Transverse colon (tissue), 4 donors: ENCODE data around the gene PRF1. TPM values are rescaled to one million over a fixed set of nuclear protein-coding genes. Genes with fewer than 3 reads are reported as not detected.

ENCODE experiments used
- DNase-seq: peaks from one replicate; pipeline ENCODE4 v3.0.0-alpha.2; 2019
- H3K27ac ChIP-seq, 4 donors: fragments of 200-600 bp; sonication (generic); 2 replicates each; pipeline ENCODE4 v1.5.1; 2016 to 2018; ENCODE audit warnings: inconsistent platforms in 4 of 4
- H3K27me3 ChIP-seq: fragments of 200-600 bp; sonication (generic); 2 replicates; pipeline ENCODE4 v1.5.1; 2017; ENCODE audit warnings: inconsistent platforms
- H3K36me3 ChIP-seq, 4 donors: fragments of 200-600 bp; sonication (generic); 2 replicates each; pipeline ENCODE4 v1.5.1; 2017 to 2019; ENCODE audit warnings: inconsistent platforms in 4 of 4
- H3K4me1 ChIP-seq, 4 donors: fragments of 200-600 bp; sonication (generic); 2 replicates each; pipeline ENCODE4 v1.5.1; 2017 to 2020; ENCODE audit warnings: inconsistent platforms in 4 of 4
- H3K4me3 ChIP-seq, 4 donors: fragments of 200-600 bp; sonication (generic); 1 replicate in 1 of 4; 2 replicates in 3 of 4; pipeline versions ENCODE4 v1.5.1 to v1.6.1; 2017 to 2019; ENCODE audit warnings: inconsistent platforms in 4 of 4
- H3K9me3 ChIP-seq, 2 donors: fragments of 200-600 bp; sonication (generic); 2 replicates each; pipeline ENCODE4 v1.5.1; 2017 to 2019; ENCODE audit warnings: inconsistent platforms in 2 of 2
- EP300 ChIP-seq: sonication (generic); formaldehyde crosslinking; IDR thresholded peaks from one replicate; pipeline ENCODE4 v1.6.1; 2017; ENCODE audit warnings: antibody characterized with exemption, low read depth
- POLR2A ChIP-seq: fragments of 450-650 bp; IDR thresholded peaks from one replicate; pipeline ENCODE4 v1.6.1; 2016; ENCODE audit warnings: antibody characterized with exemption, mild to moderate bottlenecking, moderate library complexity
- POLR2AphosphoS5 ChIP-seq, 3 donors: sonication (generic); formaldehyde crosslinking; IDR thresholded peaks; one replicate each; pipeline ENCODE4 v1.6.1; 2016; ENCODE audit warnings: antibody characterized with exemption in 3 of 3
- WGBS, 2 donors: methylation state at CpG; one replicate each; pipeline ENCODE4 v1.1.5; 2018; ENCODE audit warnings: low coverage in 1 of 2; 5-methylcytosine and 5-hydroxymethylcytosine counted together
- in situ Hi-C, 4 donors: fragments of 200-750 bp; cut with MboI; loops; one replicate each; pipeline versions ENCODE4 v1.15.0 to v1.15.1; 2017; ENCODE audit warnings: low sequenced_read_pairs in 3 of 4, low pct_ligation_motif_present in 1 of 4, low pct_unique_long_range_greater_than_20kb in 1 of 4
- intact Hi-C: fragments of 100-400 bp; cut with DNase I; formaldehyde crosslinking; loops from one replicate; pipeline ENCODE4 v1.15.1; 2023; ENCODE audit warnings: low total_unique reads
- total RNA-seq, 4 donors: library from RNA; depleted of rRNA; stranded (reverse); fragments of >200 nt; gene quantifications; one replicate each; pipeline ENCODE4 v1.1.0, GENCODE V29; 2016
- TF ChIP-seq, protein P1 (sequence below), 5 experiments: fragments of 200-600 bp in 3 of 5; fragments of 450-650 bp in 2 of 5; sonication (generic) in 3 of 5; IDR thresholded peaks; 1 replicate in 2 of 5; 2 replicates in 3 of 5; pipeline ENCODE4 v1.5.1; 2016 to 2017; ENCODE audit warnings: antibody characterized with exemption in 5 of 5, inconsistent platforms in 3 of 5, mild to moderate bottlenecking in 2 of 5, moderate library complexity in 1 of 5

The PRF1 gene
- total RNA-seq, 4 donors from 2014 or later, result 0.80 to 12.7 (median 6.0) TPM

DNA sequence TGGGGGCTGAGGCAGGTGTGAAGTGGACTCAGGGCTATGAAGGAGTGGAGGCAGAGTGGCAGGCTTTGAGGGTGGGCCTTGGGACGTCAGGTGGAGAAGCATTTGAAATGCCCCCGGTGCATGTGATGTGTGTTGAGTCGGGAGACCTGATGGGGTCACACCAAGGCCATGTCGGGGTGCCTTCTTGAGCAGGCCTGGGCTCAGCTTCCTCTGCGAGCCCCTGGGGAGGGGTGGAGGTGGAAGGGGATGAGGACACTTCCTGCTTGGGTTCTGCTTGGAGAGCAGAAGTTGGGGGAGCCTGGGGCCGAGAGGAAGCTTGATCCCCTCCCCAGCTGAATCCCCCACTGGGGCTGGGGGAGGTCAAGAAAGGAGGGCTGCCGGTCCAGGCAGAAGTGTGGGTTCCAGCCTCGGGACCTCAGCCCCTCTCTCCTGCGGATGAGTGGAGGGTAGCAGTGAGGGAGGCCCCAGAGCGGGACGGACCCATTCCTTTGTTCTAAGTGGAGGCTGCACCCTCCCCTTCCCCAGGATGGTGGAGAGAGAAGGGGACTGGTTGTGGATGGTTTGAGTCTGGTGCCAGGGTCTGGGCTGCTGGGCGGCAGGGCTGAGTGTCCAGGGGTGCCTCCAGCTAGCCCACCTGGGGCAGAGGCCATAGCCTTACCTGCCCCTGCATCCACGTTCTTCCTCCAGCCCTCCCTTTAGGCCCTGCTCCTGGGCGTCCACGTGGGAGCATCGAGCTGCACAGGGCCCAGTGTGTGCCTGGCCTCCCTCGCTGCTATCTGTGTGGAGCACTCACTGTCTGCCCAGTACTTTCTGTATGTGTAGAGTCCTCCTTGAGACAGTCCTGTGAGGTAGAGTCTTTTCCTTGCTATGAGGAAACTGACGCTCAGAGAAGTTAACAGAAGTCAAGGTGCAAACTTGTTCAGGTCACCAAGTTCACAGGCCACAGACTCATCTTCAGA is 36.7 kb downstream of the PRF1 start:
- no peak for DNase-seq
- H3K4me1 ChIP-seq, result peaks cover 0 to 2% (median 0%) of the 10 kb centered on the region in 4 donors
- intact Hi-C loops, result no loop called here
- 83 to 90% methylated on average over 2 to 18 of the region's 18 CpGs for WGBS, 2 donors
- no peak for TF ChIP-seq POLR2A
- TF ChIP-seq EP300, result no peak
- TF ChIP-seq POLR2AphosphoS5 (IDR thresholded peaks at IDR 0.05), result no peak
- TF ChIP-seq, protein P1, sequence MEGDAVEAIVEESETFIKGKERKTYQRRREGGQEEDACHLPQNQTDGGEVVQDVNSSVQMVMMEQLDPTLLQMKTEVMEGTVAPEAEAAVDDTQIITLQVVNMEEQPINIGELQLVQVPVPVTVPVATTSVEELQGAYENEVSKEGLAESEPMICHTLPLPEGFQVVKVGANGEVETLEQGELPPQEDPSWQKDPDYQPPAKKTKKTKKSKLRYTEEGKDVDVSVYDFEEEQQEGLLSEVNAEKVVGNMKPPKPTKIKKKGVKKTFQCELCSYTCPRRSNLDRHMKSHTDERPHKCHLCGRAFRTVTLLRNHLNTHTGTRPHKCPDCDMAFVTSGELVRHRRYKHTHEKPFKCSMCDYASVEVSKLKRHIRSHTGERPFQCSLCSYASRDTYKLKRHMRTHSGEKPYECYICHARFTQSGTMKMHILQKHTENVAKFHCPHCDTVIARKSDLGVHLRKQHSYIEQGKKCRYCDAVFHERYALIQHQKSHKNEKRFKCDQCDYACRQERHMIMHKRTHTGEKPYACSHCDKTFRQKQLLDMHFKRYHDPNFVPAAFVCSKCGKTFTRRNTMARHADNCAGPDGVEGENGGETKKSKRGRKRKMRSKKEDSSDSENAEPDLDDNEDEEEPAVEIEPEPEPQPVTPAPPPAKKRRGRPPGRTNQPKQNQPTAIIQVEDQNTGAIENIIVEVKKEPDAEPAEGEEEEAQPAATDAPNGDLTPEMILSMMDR (IDR thresholded peaks at IDR 0.05), result no peak
- in situ Hi-C loops, result no loop called here
- H3K4me3 ChIP-seq, result no peak overlapping the region
- no peaks in the 10 kb centered on the region for H3K36me3 ChIP-seq
- no peak overlapping the region for H3K27ac ChIP-seq
- H3K9me3 ChIP-seq, result no peaks in the 10 kb centered on the region
- no peaks in the 10 kb centered on the region for H3K27me3 ChIP-seq

DNA sequence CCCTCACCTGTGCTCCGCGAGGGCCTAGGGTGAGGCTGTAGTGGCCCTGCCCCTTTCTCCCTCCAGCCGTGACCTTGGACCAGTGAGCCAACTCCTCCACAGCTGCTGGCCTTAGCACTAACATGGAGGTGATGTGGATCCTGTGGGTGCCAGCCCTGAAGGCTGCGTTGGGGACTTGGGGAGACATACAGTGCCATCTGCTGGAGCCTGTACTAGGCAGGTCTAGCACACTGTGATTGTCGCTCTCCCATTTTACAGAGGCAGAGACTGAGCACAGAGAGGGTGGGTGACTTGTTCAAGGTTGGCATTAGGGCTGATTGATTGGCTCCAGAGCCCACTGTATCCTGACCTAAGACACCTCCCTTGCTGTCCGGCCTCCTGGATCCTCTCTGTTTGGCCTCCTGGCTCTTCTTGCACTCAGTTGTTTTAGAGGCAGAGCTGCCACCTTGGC is 37.6 kb downstream of the PRF1 start:
- Histone ChIP-seq H3K27ac (no peak overlapping the region), H3K4me1 (peaks cover 0 to 6% (median 0%) of the 10 kb centered on the region in 4 donors), H3K4me3 (no peak overlapping the region), H3K27me3 (no peaks in the 10 kb centered on the region), H3K9me3 (no peaks in the 10 kb centered on the region), H3K36me3 (no peaks in the 10 kb centered on the region)
- TF ChIP-seq, protein P1 (IDR thresholded peaks at IDR 0.05), result no peak
- TF ChIP-seq POLR2AphosphoS5 (IDR thresholded peaks at IDR 0.05), result no peak
- DNase-seq, result no peak
- intact Hi-C loops (loop anchor here (5.0 kb wide), 1 partner anchor 192 kb away; no protein-coding TSS in a partner anchor), in situ Hi-C loops (no loop called here)
- WGBS, 2 donors, result 83% methylated on average over 6 of the region's 6 CpGs; no CpG with 5 or more reads in 1 of the 2 donors

DNA sequence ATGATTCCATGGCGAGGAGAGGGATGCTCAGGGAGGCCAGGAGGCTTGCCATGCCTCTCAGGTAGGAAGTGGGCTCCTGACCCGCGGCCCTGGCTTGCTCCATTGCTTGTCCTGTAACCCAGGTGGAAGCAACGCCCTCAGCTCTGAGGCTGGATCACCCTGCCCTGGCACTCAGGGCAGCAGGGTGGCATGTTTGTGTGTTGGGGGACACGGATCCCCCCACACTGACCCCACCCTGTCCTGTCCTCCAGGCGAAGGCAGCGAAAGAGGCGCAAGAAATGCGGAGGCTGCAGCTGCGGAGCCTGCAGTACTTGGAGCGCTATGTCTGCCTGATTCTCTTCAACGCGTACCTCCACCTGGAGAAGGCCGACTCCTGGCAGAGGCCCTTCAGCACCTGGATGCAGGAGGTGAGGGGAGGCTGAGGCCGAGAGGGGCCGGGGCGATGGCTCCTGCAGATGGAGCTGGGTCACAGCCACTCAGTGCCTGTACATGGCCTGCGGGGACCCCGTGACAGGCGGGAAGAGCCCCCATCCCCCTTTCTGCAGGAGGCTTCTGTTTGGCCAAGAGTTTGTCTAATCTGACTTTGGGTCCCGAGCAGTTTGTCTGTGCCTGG is 38.3 kb downstream of the PRF1 start:
- Histone ChIP-seq H3K27ac (no peak overlapping the region), H3K9me3 (no peaks in the 10 kb centered on the region), H3K4me1 (peaks cover 0 to 9% (median 1%) of the 10 kb centered on the region in 4 donors), H3K4me3 (no peak overlapping the region), H3K27me3 (no peaks in the 10 kb centered on the region), H3K36me3 (no peaks in the 10 kb centered on the region)
- DNase-seq, result no peak
- TF ChIP-seq POLR2AphosphoS5 (IDR thresholded peaks at IDR 0.05) (no peak), POLR2A (no peak), EP300 (no peak)
- TF ChIP-seq, protein P1 (IDR thresholded peaks at IDR 0.05), result no peak
- intact Hi-C loops (loop anchor here (5.0 kb wide), 1 partner anchor 193 kb away; no protein-coding TSS in a partner anchor), in situ Hi-C loops (no loop called here)
- WGBS, 2 donors, result 92 to 98% methylated on average over 2 to 21 of the region's 21 CpGs

DNA sequence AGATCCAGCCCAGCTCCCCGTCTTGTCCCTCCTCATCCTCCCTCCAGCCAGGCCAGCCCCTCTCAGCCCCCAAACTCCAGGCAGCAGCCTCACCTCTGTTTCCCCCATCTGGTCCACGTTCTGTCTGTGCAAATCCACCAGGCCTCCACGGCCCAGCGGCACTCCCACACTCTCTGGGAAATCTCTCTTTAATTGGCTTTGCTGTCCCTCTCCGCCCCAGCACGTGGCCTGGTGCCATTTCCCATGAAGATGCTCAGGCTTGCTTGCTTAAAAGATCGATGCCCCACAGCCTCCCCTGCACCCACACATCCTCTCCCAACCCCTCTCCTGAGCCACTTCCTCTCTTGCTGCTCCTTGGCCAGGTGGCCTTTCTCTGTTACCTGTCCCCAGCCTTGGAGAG is 39.3 kb downstream of the PRF1 start:
- H3K4me3 ChIP-seq, result no peak overlapping the region
- peaks cover 0 to 15% (median 5%) of the 10 kb centered on the region in 4 donors for H3K4me1 ChIP-seq
- no peaks in the 10 kb centered on the region for H3K9me3 ChIP-seq
- no peaks in the 10 kb centered on the region for H3K27me3 ChIP-seq
- TF ChIP-seq POLR2AphosphoS5 (IDR thresholded peaks at IDR 0.05) (no peak), POLR2A (no peak), EP300 (no peak)
- TF ChIP-seq, protein P1 (IDR thresholded peaks at IDR 0.05), result no peak
- intact Hi-C loops, result loop anchor here (5.0 kb wide), 1 partner anchor 194 kb away; no protein-coding TSS in a partner anchor
- in situ Hi-C loops, result no loop called here
- DNase-seq, result no peak
- H3K27ac ChIP-seq, result no peak overlapping the region
- 82 to 83% methylated on average over 4 to 7 of the region's 7 CpGs for WGBS, 2 donors
- H3K36me3 ChIP-seq, result no peaks in the 10 kb centered on the region
